Stimulated activated CD8-positive, alpha-beta memory T cell treated with anti-CD3 and anti-CD28 coated beads, Interleukin-12 subunit alpha, Interleukin-12 subunit beta, amount 100 ng/mL, for 4 hours (primary cell): ENCODE results near the gene P3H3.
"Not testable (repeated sequence)": the region's sequence is repeated elsewhere in the genome, so short reads cannot be mapped to it uniquely, and the experiment has no call there.

Experiments used
- DNase-seq: peaks from one replicate; pipeline ENCODE4 v3.0.0-alpha.2; 2020; ENCODE audit warnings: low read depth

The P3H3 gene

DNA sequence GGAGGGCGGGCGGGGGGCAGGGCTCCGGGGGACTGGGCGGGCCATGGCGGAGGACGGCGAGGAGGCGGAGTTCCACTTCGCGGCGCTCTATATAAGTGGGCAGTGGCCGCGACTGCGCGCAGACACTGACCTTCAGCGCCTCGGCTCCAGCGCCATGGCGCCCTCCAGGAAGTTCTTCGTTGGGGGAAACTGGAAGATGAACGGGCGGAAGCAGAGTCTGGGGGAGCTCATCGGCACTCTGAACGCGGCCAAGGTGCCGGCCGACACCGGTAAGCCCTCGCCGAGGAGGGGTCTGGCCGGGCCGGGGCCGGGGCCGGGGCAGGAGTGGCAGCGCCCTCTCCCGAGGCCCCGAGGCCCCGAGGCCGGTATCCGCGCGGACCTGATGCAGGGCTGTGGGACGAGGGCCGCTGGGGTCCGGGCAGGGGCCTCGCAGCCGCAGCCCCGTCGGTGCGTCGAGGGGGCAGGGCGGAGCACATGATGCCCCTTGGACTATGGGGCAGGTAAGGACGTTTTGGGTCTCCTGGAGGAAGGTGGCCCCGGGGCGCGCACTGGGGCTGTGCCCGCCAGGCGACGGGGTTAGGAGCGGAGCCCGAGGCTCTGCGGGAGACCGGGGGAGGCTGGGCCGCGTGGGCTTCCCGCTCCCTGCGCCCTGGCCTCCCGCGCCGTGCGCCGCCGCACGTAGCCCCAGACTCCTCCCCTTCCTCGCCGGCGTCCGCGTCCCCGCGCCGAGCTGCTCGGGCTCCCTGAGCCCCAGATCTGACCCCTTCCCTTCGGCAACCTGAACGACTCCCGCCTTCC, 39.4 kb downstream of the P3H3 start, which contains the start of gene TPI1:
Gene TPI1 (plus strand): TSS at position 119 of the 798 bp plus-strand sequence. CDS start 36 bp downstream, at position 155.
- peak; percentile 70 for DNase-seq

DNA sequence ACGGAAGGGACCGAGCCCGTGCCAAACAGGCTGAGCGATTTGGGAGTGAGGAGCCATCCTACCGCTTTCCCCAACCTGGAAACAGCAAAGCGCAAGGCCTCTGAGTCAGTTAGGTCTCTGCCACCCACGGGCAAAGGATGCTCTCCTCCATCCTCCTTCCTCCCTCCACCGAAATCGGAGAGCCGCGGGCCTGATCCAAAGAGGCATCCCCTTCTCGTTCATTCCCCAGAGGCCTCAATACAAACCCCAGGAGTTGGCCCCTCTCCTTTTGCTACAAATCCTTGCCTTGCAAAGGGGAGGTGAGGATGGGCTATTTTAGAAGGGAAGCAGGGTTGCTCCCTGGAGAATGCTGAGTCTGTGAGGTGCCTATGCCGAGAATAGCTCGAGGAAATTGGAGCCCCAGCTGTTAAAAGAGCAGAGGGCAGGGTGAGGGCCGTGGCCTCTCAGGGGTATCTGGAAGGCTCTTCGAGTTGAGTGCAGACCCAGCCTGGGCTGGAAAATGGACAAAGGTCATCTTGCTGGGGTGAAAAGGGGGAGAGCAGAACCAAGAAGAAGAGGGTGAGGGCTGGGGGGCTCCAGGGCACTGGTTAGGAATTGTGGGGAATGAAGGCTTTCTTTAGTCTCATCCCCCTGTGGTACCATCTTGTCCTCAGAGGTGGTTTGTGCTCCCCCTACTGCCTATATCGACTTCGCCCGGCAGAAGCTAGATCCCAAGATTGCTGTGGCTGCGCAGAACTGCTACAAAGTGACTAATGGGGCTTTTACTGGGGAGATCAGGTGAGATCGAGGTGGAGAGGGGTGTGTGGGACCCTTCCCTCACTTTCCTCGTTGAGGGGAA, 40.2 kb downstream of the P3H3 start:
- DNase-seq, result no peak

DNA sequence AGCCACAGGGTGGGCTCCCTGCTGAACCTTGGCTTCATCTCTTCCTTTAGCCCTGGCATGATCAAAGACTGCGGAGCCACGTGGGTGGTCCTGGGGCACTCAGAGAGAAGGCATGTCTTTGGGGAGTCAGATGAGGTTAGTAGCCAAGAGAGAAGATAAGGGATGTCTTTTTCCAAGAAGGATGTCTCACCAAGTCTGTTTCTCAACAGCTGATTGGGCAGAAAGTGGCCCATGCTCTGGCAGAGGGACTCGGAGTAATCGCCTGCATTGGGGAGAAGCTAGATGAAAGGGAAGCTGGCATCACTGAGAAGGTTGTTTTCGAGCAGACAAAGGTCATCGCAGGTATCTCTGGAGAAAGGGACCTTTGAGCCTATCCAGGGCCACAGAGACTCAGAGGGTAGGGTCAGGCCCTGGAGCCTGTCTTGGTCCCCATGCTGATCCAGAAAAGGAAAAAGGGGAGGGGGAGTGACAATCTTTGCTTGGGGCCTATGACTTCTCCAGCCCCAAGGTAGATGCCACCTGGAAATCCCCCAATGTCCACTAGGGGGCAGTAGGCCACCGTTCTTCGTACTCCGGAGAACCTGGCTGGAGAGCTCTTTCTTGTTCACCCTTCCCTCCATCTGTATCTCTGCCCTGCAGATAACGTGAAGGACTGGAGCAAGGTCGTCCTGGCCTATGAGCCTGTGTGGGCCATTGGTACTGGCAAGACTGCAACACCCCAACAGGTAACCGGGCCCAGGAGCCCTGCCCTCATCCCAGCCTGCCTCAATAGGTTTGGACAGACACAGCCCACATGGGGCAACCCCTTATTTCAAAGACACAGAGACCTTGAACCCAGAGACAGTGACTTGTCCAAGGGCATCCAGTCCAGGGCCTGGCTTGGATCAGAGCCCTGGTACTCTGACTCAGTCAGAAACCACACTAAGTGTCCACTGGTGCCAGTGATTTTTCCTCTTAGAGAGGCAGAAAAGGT, 41.1 kb downstream of the P3H3 start:
- DNase-seq, result peak; percentile 62

DNA sequence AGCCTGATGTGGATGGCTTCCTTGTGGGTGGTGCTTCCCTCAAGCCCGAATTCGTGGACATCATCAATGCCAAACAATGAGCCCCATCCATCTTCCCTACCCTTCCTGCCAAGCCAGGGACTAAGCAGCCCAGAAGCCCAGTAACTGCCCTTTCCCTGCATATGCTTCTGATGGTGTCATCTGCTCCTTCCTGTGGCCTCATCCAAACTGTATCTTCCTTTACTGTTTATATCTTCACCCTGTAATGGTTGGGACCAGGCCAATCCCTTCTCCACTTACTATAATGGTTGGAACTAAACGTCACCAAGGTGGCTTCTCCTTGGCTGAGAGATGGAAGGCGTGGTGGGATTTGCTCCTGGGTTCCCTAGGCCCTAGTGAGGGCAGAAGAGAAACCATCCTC, 42.1 kb downstream of the P3H3 start:
- DNase-seq, result not testable (repeated sequence)

DNA sequence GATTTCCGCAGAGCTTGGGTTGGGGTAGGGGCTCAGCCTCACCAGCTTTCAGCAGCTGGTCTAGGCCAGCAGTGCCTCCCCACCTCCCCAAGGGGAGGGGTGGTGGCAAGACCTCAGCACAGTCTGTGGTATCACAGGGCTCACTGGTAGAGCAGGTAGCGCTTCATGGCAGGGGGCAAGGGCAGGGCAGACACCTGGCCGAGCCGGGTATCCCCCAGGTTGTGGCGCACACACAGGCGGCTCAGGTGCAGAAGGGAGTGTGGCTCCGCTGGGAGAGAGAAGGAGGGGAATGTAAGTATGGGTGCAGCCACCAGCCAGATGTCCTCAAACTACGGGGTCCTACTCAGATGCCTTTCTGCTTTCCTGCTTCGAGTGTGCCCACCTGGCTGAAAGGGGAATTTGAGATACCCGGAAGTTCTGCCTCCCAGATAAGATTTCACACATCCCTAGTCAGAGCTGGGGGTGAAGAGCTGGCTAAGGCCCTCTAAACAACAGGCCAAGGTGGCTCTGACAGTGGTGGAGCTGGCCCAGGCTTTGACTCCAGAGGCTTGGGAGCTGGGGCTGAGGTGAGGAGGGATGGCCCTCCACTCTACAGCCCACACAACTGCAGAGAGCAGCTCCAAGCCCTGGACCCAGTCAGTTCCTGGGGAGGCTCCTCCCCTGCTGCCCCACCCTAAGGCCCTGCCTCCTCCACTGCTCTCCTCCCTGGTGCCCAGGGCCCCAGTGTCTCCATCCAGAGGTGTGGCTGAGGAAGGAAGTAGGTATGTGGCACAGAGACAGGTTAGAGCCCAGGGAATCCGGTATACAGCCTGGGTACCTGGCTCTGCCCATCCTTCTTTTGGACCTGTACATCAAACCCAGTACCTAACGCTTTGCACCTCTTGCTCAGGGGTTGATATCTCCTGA, 43.1 kb downstream of the P3H3 start:
- DNase-seq, result no peak

DNA sequence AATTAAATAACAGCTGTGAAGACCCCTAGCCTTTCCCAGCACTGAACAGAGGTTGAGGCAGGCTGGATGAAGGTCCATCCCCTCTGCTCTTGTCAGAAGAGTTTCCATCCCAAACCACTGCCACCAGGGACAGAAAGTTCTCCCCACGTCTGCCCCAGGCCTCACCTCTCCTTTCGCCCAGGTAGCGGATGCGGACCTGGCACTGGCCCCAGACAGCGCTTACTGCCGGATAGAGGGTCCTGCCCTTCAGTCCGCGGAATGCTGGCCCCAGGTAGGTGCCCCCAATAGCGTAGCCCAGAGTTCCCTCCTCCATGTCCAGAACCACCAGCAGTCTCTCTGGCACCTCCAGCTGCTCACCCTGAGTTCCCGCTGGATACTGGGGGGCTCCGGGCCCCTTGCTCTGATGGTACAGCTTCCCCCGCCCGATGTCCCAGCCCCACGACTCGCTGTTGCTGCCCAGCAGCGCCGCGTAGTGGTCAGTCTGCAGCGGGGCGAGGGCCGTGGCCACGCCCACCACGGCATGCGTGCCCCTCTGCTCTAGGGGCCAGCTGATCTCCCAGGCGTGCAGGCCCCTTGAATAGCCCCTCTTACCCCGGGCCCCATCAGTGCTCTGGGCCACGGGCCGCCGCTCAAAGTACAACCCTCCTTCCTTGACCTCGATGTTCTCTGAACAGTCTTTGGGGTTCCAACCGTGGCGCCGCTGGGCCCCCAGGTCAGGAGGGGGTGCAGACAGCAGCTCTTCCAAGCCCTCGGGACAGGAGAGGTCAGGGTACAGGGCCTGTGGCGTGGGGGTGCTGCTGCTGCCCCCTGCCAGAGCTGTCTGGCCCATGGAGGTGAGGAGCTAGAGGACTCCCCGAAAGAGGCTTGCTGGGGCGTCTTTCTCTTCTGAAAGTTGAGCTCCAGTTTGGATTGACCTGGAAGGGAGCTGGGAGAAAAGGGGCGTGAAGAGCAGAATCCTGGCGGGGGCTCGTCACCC, 44.2 kb downstream of the P3H3 start:
- peak; percentile 74 for DNase-seq

DNA sequence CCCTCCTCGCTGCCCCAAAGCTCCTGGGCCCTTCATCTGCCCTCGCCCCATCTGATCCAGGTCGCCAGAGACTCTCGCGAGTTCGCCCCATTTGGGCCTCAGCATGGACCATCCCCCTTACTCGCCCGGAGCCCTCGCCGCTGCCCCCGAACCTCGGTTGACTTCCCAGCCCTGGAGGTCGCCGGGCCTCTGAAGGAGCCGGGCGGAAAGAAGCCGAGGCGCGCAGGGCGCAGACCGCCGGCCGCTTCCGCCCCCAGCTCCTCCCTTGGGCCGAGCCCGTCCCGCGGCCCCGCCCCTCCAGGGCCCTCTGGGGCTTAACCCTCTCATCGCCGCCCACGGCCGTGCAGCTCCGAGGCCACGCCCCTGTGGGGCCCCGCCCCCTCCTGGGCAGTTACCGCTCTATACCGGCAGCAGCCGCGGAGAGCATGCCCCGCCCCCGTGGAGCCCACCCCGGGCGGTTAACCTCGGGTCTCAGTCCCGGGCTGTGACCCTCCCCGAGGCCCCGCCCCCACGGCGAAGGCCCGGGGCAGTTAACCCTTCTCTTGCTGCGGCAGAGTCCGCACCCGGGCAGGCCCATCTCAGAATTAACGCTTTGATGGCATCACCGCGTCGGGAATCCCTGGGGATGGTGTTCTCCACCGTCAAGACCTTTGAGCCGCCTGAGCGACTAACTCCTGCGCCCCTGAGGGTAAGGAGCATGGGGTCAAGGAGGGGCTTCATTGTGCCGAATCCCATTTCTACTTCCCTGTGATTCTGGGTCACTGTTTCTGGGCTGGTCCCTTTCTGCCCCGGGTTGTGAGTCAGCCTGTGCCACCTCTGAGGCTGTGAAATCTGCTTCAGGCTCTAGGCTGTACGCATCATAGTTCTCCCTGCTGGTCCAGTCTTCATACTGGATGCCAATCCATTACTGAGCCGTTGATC, 45.1 kb downstream of the P3H3 start, which contains the start of gene SPSB2:
Gene SPSB2 (minus strand): TSS at position 210 of the 921 bp plus-strand sequence. CDS start 402 bp downstream, outside the sequence.
- DNase-seq, result peak; percentile 99

DNA sequence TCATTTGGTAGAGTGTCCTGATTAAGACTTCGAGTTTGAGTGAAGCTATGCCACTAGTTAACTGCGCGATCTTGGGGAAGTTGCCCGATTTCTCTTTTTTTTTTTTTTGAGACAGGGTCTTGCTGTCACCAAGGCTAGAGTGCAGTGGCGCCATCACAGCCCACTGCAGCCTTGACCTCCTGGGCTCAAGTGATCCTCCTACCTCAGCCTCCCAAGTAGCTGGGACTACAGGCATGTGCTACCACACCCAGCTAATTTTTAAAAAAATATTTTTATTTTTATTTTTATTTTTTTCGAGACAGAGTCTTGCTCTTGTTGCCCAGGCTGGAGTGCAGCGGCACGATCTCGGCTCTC, 45.8 kb downstream of the P3H3 start:
- DNase-seq, result not testable (repeated sequence)

DNA sequence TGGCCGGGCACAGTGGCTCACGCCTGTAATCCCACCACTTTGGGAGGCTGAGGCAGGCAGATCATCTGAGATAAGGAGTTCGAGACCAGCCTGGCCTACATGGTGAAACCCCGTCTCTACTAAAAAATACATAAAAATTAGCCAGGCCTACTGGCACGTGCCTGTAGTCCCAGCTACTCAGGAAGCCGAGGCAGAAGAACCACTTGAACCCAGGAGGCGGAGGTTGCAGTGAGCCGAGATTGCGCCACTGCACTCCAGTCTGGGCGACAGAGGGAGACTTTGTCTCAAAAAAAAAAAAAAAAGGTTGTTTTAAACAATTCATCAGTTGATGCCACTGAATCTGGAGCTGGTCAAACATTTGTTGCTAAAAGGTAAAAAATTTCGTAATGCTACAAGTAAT, 51.6 kb downstream of the P3H3 start:
- DNase-seq, result not testable (repeated sequence)

DNA sequence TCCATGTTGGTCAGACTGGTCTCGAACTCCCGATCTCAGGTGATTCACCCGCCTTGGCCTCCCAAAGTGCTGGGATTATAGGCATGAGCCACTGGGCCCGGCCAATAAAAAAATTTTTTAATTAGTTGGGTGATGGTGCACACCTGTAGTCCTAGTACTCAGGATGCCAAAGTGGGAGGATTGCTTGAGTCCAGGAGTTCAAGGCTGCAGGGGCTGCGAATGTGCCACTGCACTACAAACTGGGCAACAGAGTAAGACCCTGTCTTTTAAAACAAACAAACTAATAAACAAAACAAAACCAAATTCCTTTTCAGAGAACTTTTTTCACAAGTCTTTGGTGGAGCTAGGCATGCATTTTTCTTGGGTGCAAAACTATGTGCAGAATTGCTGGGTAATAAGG, 55.0 kb downstream of the P3H3 start:
- no peak for DNase-seq

DNA sequence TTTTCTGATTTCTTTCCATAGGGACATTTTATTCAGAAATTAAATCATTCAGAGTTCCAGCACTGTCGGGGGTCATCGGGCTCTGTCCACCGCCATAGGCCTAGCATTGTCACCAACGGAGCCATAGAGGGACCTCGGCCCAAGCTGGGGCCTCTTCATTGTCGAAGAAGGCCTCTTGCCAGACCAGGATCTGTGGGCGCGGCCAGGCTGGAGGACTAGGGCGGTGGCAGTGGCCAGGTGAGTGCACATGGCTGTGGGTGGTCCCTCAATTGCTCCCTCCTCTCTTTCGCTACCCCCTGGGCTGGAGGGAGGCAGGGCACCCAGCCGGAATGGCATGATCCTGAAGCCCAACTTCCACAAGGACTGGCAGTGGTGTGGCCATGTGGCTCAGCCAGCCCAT, 55.5 kb downstream of the P3H3 start:
- DNase-seq, result no peak

DNA sequence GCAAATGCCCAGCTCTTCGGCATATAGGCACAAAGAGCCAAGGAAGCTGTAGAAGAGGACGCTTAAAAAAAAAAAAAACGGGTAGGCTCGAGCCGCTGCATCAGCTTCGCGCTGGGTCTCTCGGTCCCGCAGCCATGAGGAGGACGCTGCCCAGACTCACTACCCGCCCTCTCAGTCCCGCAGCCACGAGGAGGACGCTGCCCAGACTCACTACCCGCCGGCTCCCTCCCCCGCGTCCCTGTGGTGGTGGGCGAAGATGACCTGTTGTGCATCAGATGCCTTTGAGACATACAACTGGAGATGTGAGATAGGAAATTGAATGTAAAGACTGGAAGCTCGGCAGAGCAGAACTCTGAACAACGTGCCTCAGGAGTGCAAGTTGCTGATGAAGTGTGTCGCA, 56.3 kb downstream of the P3H3 start:
- DNase-seq, result no peak

DNA sequence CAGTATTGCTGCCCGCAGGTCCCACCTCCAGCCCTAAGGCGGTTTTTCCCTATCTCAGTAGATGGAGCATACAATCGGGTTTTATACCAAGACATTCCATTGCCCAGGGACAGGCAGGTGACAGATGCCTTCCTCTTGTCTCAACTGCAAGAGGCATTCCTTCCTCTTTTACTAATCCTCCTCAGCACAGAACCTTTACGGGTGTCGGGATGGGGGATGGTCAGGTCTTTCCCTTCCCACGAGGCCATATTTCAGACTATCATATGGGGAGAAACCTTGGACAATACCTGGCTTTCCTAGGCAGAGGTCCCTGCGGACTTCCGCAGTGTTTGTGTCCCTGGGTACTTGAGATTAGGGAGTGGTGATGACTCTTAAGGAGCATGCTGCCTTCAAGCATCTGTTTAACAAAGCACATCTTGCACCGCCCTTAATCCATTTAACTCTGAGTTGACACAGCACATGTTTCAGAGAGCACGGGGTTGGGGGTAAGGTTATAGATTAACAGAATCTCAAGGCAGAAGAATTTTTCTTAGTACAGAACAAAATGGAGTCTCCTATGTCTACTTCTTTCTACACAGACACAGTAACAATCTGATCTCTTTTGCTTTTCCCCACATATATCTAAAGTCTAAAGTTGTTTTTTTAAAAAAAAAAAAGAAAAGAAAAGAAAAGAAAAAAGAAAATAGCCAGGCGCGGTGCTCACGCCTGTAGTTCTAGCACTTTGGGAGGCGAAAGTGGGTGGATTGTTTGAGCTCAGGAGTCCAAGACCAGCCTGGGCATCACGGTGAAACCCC, 58.2 kb downstream of the P3H3 start:
- not testable (repeated sequence) for DNase-seq

DNA sequence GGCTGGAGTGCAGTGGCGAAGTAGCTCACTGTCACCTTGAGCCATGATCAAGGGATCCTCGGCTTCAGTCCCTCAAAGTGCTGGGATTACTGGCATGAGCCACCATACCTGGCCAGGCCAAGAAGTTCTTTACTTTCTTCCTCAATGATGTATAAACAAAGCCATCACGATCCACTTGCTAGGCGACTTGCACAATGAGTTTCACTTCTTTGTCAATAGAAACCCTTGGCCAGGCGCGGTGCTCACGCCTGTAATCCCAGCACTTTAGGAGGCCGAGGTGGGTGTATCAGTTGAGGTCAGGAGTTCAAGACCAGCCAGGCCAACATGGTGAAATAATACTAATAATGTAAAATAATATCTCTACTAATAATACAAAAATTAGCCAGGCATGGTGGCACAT, 59.3 kb downstream of the P3H3 start:
- DNase-seq, result no peak

DNA sequence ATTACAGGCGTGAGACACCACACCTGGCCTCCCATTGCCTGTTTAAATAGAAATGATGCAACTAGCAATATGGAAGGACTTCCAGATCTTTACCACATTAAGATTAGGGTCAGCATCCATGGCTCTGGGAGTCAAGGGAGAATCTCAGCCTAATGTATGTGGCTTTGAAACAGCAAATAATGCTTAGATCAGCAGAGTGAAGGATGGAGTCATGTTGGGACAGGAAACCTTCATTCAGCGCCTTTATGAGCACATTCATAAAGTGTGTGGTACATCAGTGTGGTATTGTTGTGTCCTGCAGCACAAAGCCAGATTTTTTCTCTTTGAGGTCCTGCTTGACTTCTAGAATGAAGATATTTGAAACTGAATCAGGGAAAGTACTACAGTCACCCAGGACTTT, 60.2 kb downstream of the P3H3 start:
- DNase-seq, result no peak

DNA sequence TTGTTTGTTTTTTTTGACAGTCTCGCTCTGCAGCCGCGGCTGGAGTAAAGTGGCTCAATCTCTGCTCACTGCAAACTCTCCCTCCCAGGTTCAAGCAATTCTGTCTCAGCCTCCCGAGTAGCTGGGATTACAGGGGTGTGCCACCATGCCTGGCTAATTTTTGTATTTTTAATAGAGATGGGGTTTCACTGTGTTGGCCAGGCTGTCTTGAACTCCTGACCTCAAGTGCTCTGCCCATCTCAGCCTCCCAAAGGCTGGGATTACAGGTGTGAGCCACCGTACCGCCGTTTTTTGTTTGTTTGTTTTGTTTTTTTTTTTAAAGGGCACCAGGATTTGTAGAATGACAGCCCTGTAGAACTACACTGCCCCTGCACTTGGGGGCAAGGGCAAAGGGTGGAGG, 60.6 kb downstream of the P3H3 start:
- not testable (repeated sequence) for DNase-seq
